OCI-LY1 (cell line): ENCODE measurements around the gene MTF1.

ENCODE experiments used
- EZH2 ChIP-seq: fragments of 200-600 bp; sonication (generic), shearing (Covaris generic); IDR thresholded peaks from 2 replicates; pipeline ENCODE4 v1.8.0; 2017; ENCODE audit warnings: borderline replicate concordance, mixed run types, mild to moderate bottlenecking, antibody characterized with exemption, low read length, moderate library complexity, mixed read lengths
- TF ChIP-seq, protein P1 (sequence below): fragments of 200-600 bp; sonication (generic), shearing (Covaris generic); IDR thresholded peaks from 2 replicates; pipeline ENCODE4 v1.5.1; 2017; ENCODE audit warnings: mild to moderate bottlenecking, antibody characterized with exemption, low read length, moderate library complexity, mixed read lengths

GRCh38 chr1:37867784-37868183, 8.4 kb upstream of the MTF1 start:
- TF ChIP-seq, protein P1, sequence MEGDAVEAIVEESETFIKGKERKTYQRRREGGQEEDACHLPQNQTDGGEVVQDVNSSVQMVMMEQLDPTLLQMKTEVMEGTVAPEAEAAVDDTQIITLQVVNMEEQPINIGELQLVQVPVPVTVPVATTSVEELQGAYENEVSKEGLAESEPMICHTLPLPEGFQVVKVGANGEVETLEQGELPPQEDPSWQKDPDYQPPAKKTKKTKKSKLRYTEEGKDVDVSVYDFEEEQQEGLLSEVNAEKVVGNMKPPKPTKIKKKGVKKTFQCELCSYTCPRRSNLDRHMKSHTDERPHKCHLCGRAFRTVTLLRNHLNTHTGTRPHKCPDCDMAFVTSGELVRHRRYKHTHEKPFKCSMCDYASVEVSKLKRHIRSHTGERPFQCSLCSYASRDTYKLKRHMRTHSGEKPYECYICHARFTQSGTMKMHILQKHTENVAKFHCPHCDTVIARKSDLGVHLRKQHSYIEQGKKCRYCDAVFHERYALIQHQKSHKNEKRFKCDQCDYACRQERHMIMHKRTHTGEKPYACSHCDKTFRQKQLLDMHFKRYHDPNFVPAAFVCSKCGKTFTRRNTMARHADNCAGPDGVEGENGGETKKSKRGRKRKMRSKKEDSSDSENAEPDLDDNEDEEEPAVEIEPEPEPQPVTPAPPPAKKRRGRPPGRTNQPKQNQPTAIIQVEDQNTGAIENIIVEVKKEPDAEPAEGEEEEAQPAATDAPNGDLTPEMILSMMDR: no peak
- no peak for TF ChIP-seq EZH2
